Small intestine (tissue), 7 donors: ENCODE data around the gene SRSF1. TPM values are rescaled to one million over a fixed set of nuclear protein-coding genes. Genes with fewer than 3 reads are reported as not detected.
A peak's percentile ranks its signal among the peaks of the same experiment; 100 is the strongest.
"Not testable (repeated sequence)": the region's sequence is repeated elsewhere in the genome, so short reads cannot be mapped to it uniquely, and the experiment has no call there.

Experiments used
- DNase-seq, 2 donors: peaks; one replicate each; pipeline versions ENCODE4 v3.0.0 to v3.0.0-alpha.2; 2013
- FAIRE-seq: peaks from 2 replicates; lab custom pipeline; 2012; peaks lifted over from hg19 to GRCh38; lab: Jason Lieb, UNC
- H3K27ac ChIP-seq, 3 donors: one replicate each; pipeline ENCODE4 v1.5.1; 2013; ENCODE audit warnings: low read length in 2 of 3, mild to moderate bottlenecking in 2 of 3, control low read depth in 1 of 3, inconsistent platforms in 1 of 3, low read depth in 1 of 3, moderate library complexity in 1 of 3
- H3K27me3 ChIP-seq, 3 donors: one replicate each; pipeline ENCODE4 v1.6.1; 2013; ENCODE audit warnings: low read length in 3 of 3, inconsistent platforms in 1 of 3; ENCODE audit not compliant: control insufficient read depth in 3 of 3, insufficient read depth in 3 of 3
- H3K36me3 ChIP-seq, 3 donors: one replicate each; pipeline ENCODE4 v1.6.1; 2013; ENCODE audit warnings: low read length in 3 of 3, inconsistent platforms in 1 of 3, low read depth in 1 of 3, mild to moderate bottlenecking in 1 of 3, moderate library complexity in 1 of 3; ENCODE audit not compliant: control insufficient read depth in 3 of 3, insufficient read depth in 2 of 3
- H3K4me1 ChIP-seq, 3 donors: one replicate each; pipeline ENCODE4 v1.6.1; 2013; ENCODE audit warnings: low read length in 2 of 3, inconsistent platforms in 1 of 3, low read depth in 1 of 3, mild to moderate bottlenecking in 1 of 3, moderate library complexity in 1 of 3; ENCODE audit not compliant: control insufficient read depth in 3 of 3, insufficient read depth in 2 of 3
- H3K4me3 ChIP-seq, 3 donors: one replicate each; pipeline ENCODE4 v1.5.1; 2013; ENCODE audit warnings: low read length in 3 of 3, control low read depth in 1 of 3, inconsistent platforms in 1 of 3, low read depth in 1 of 3, mild to moderate bottlenecking in 1 of 3, moderate library complexity in 1 of 3
- H3K9me3 ChIP-seq, 2 donors: one replicate each; pipeline ENCODE4 v1.6.1; 2013; ENCODE audit warnings: low read depth in 1 of 2, low read length in 1 of 2; ENCODE audit not compliant: control insufficient read depth in 2 of 2, insufficient read depth in 1 of 2
- WGBS, 3 donors: extraction: QIAGEN DNeasy Blood & Tissue Kit; methylation state at CpG; one replicate each; pipeline ENCODE4 v1.1.7; 2013; 5-methylcytosine and 5-hydroxymethylcytosine counted together
- polyA plus RNA-seq, 4 donors: library from polyadenylated mRNA; stranded (reverse) in 3 of 4; unstranded in 1 of 4; fragments of 200-250 nt in 3 of 4; fragments of 120-200 nt in 1 of 4; gene quantifications; one replicate each; pipeline versions ENCODE4 v1.2.1 to v1.2.3, GENCODE V29; 2013
- donor health status: healthy with polysubstance abuse.
- donor health status: control.
- donor health status: control.
- donor health status: Bipolar disorder and iron deficiency.
- donor health status: healthy.

The SRSF1 gene
- polyA plus RNA-seq, 4 donors = 62.7 to 193 (median 106) TPM

- no peaks in the 10 kb centered on the region for H3K4me1 ChIP-seq
- H3K27me3 ChIP-seq = no peaks in the 10 kb centered on the region
- no peak overlapping the region for H3K27ac ChIP-seq
- no peaks in the 10 kb centered on the region for H3K9me3 ChIP-seq
- DNase-seq (no peak), FAIRE-seq (no peak)
- no peaks in the 10 kb centered on the region for H3K36me3 ChIP-seq
- WGBS, 3 donors = 72 to 77% (median 73%) methylated on average over 8 of the region's 8 CpGs
- no peak overlapping the region for H3K4me3 ChIP-seq
Measured at GRCh38 chr17:57962279-57963148, 44.5 kb downstream of the SRSF1 start.

- FAIRE-seq (no peak), DNase-seq (no peak)
- Histone ChIP-seq H3K9me3 (no peaks in the 10 kb centered on the region), H3K4me3 (no peak overlapping the region), H3K27ac (no peak overlapping the region), H3K27me3 (peaks cover 0 to 10% (median 0%) of the 10 kb centered on the region in 3 donors), H3K4me1 (peaks cover 0 to 13% (median 6%) of the 10 kb centered on the region in 3 donors), H3K36me3 (no peaks in the 10 kb centered on the region)
- 90 to 92% (median 91%) methylated on average over 6 of the region's 6 CpGs for WGBS, 3 donors
Measured at GRCh38 chr17:57959929-57960328, 47.1 kb downstream of the SRSF1 start.

- DNase-seq, FAIRE-seq, H3K4me3 ChIP-seq, H3K9me3 ChIP-seq, H3K36me3 ChIP-seq, H3K27ac ChIP-seq: not testable (repeated sequence)
- WGBS, 3 donors = 91 to 96% (median 96%) methylated on average over 11 to 15 of the region's 15 CpGs
- Histone ChIP-seq H3K4me1 (peaks cover 0 to 13% (median 6%) of the 10 kb centered on the region in 3 donors), H3K27me3 (peaks cover 0 to 15% (median 0%) of the 10 kb centered on the region in 3 donors)
Measured at GRCh38 chr17:57958391-57958790, 48.7 kb downstream of the SRSF1 start.

GRCh38 chr17:57957886-57958285 lies 49.2 kb downstream of the SRSF1 start:
- no peak for DNase-seq
- peaks cover 0 to 13% (median 6%) of the 10 kb centered on the region in 3 donors for H3K4me1 ChIP-seq

GRCh38 chr17:57957120-57957850 lies 49.8 kb downstream of the SRSF1 start:
- DNase-seq (no peak), FAIRE-seq (no peak)
- Histone ChIP-seq H3K27me3 (peaks cover 0 to 15% (median 0%) of the 10 kb centered on the region in 3 donors), H3K9me3 (no peaks in the 10 kb centered on the region), H3K4me1 (peaks cover 0 to 19% (median 6%) of the 10 kb centered on the region in 3 donors), H3K36me3 (peaks cover 0 to 3% (median 0%) of the 10 kb centered on the region in 3 donors), H3K4me3 (no peak overlapping the region), H3K27ac (no peak overlapping the region)
- WGBS, 3 donors = 81 to 85% (median 82%) methylated on average over 8 of the region's 8 CpGs

More at GRCh38 chr17:57957886-57958285, 49.2 kb downstream of the SRSF1 start:
- WGBS, 3 donors = 88 to 92% (median 91%) methylated on average over 3 of the region's 3 CpGs
- Histone ChIP-seq H3K36me3 (peaks cover 0 to 3% (median 0%) of the 10 kb centered on the region in 3 donors), H3K27me3 (peaks cover 0 to 15% (median 0%) of the 10 kb centered on the region in 3 donors), H3K27ac (no peak overlapping the region), H3K9me3 (no peaks in the 10 kb centered on the region), H3K4me3 (no peak overlapping the region)
- FAIRE-seq = no peak

GRCh38 chr17:57956291-57957119 lies 50.5 kb downstream of the SRSF1 start:
- Histone ChIP-seq H3K4me1 (peaks cover 0 to 19% (median 6%) of the 10 kb centered on the region in 3 donors), H3K9me3 (no peaks in the 10 kb centered on the region), H3K27me3 (peaks cover 0 to 15% (median 0%) of the 10 kb centered on the region in 3 donors), H3K4me3 (no peak overlapping the region), H3K27ac (no peak overlapping the region), H3K36me3 (peaks cover 0 to 3% (median 0%) of the 10 kb centered on the region in 3 donors)
- WGBS, 3 donors = 28 to 52% (median 38%) methylated on average over 13 of the region's 13 CpGs
- FAIRE-seq (no peak), DNase-seq (peak in 1 of 2 donors; percentile 64)

GRCh38 chr17:57955183-57955931 lies 51.7 kb downstream of the SRSF1 start, which contains the start of gene CUEDC1:
TSS of gene CUEDC1 (minus strand) at chr17:57955412. CDS start at chr17:57885564, 69,848 bp downstream.
- FAIRE-seq (no peak), DNase-seq (peak; percentile 53 to 83)
- peaks cover 2 to 19% (median 6%) of the 10 kb centered on the region in 3 donors for H3K4me1 ChIP-seq
- H3K4me3 ChIP-seq = peak within 1 kb of the TSS; percentile 53 to 74 (median 67)
- H3K27ac ChIP-seq = peak within 1 kb of the TSS; percentile 30 to 82 (median 38)
- 0 to 1% (median 1%) methylated on average over 18 to 79 of the region's 79 CpGs for WGBS, 3 donors
- no peaks in the 10 kb centered on the region for H3K9me3 ChIP-seq
- H3K27me3 ChIP-seq = peaks cover 0 to 15% (median 0%) of the 10 kb centered on the region in 3 donors
- peaks cover 0 to 3% (median 0%) of the 10 kb centered on the region in 3 donors for H3K36me3 ChIP-seq
